Measurements from ENCODE around the gene CTDSP1. TPM values are rescaled to one million over a fixed set of nuclear protein-coding genes. Genes with fewer than 3 reads are reported as not detected.

Gene CTDSP1
- total RNA-seq, 1 donor from 2014 or later: 123 TPM

Small RNAs within 50 kb of the gene (microRNA-seq; reads per million reads assigned to microRNA genes)
- 53,901 reads per million, percentile 98 among the genes with 10 or more reads in this experiment for gene MIR26B (ENCODE audit: borderline number of aligned reads)

Other genes starting within 250 kb of the CTDSP1 start
- gene CXCR1, start 232.9 kb upstream of the CTDSP1 start, total RNA-seq: 7.2 TPM
- 323 TPM for gene ARPC2, start 182.7 kb upstream of the CTDSP1 start, total RNA-seq
- gene GPBAR1, start 138.9 kb upstream of the CTDSP1 start, total RNA-seq: 34.8 TPM
- 89.7 TPM for gene AAMP, start 129.7 kb upstream of the CTDSP1 start, total RNA-seq
- gene PNKD, start 129.3 kb upstream of the CTDSP1 start, total RNA-seq: 51.5 TPM
- gene TMBIM1, start 107.4 kb upstream of the CTDSP1 start, total RNA-seq: 516 TPM
- not detected for gene CATIP, start 43.0 kb upstream of the CTDSP1 start, total RNA-seq
- 122 TPM for gene SLC11A1, start 17.6 kb upstream of the CTDSP1 start, total RNA-seq
- gene VIL1, start 19.3 kb downstream of the CTDSP1 start, total RNA-seq: 0.55 TPM
- 13.9 TPM for gene USP37, start 168.5 kb downstream of the CTDSP1 start, total RNA-seq
- gene CNOT9, start 169.0 kb downstream of the CTDSP1 start, total RNA-seq: 36.2 TPM
- gene PLCD4, start 208.0 kb downstream of the CTDSP1 start, total RNA-seq: 1.0 TPM

All from mesenteric fat pad (tissue), 1 donor.